BE2C (cell line): ENCODE measurements around the gene SGO1.

Source experiments
- DNase-seq: peaks from one replicate; pipeline ENCODE4 v3.0.0-alpha.2; 2020
- H3K27me3 ChIP-seq: fragments of 250-450 bp; sonication (Bioruptor Pico); 2 replicates; pipeline ENCODE4 v1.5.1; 2020; ENCODE audit warnings: mild to moderate bottlenecking
- H3K36me3 ChIP-seq: fragments of 250-450 bp; sonication (Bioruptor Pico); 2 replicates; pipeline ENCODE4 v1.5.1; 2020; ENCODE audit warnings: mild to moderate bottlenecking
- H3K4me1 ChIP-seq: fragments of 250-450 bp; sonication (Bioruptor Pico); 2 replicates; pipeline ENCODE4 v1.5.1; 2020
- H3K4me3 ChIP-seq: 2 replicates; pipeline ENCODE4 v1.5.1; 2011; ENCODE audit warnings: low read depth, low read length
- H3K9me3 ChIP-seq: fragments of 250-450 bp; sonication (Bioruptor Pico); 2 replicates; pipeline ENCODE4 v1.5.1; 2020
- TF ChIP-seq, protein P1 (sequence below): IDR thresholded peaks from 2 replicates; pipeline ENCODE4 v1.5.1; 2012; ENCODE audit warnings: mild to moderate bottlenecking, low read depth, low read length

The SGO1 gene

DNA sequence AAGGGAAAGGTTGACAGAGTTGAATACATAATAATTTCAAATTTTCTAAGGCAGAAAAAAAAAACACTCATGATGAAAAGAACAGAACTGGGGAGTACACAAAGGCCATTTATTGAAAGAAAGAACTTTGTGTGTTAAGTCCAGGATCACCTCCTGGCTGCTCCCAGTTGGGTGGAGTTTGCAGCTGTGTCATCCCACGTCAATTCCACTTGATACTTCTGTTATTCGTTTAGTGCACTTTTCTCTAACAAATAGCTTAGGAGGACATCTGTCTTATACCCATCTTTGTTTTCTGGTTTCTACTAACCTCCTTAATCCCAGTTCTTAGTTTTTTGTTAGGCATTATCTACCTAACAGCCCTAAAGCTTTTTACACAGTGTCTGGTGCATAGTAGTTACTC lies 44.7 kb downstream of the SGO1 start:
- TF ChIP-seq, protein P1, sequence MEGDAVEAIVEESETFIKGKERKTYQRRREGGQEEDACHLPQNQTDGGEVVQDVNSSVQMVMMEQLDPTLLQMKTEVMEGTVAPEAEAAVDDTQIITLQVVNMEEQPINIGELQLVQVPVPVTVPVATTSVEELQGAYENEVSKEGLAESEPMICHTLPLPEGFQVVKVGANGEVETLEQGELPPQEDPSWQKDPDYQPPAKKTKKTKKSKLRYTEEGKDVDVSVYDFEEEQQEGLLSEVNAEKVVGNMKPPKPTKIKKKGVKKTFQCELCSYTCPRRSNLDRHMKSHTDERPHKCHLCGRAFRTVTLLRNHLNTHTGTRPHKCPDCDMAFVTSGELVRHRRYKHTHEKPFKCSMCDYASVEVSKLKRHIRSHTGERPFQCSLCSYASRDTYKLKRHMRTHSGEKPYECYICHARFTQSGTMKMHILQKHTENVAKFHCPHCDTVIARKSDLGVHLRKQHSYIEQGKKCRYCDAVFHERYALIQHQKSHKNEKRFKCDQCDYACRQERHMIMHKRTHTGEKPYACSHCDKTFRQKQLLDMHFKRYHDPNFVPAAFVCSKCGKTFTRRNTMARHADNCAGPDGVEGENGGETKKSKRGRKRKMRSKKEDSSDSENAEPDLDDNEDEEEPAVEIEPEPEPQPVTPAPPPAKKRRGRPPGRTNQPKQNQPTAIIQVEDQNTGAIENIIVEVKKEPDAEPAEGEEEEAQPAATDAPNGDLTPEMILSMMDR = no peak
- Histone ChIP-seq H3K9me3 (no peaks in the 10 kb centered on the region), H3K4me3 (no peak overlapping the region), H3K27me3 (no peaks in the 10 kb centered on the region), H3K36me3 (no peaks in the 10 kb centered on the region), H3K4me1 (no peaks in the 10 kb centered on the region)
- no peak for DNase-seq

GRCh38 chr3:20140881-20141280 lies 45.1 kb downstream of the SGO1 start:
- no peak for DNase-seq
- Histone ChIP-seq H3K4me3 (no peak overlapping the region), H3K4me1 (no peaks in the 10 kb centered on the region), H3K27me3 (no peaks in the 10 kb centered on the region), H3K36me3 (no peaks in the 10 kb centered on the region), H3K9me3 (no peaks in the 10 kb centered on the region)
- TF ChIP-seq, protein P1 = no peak

DNA sequence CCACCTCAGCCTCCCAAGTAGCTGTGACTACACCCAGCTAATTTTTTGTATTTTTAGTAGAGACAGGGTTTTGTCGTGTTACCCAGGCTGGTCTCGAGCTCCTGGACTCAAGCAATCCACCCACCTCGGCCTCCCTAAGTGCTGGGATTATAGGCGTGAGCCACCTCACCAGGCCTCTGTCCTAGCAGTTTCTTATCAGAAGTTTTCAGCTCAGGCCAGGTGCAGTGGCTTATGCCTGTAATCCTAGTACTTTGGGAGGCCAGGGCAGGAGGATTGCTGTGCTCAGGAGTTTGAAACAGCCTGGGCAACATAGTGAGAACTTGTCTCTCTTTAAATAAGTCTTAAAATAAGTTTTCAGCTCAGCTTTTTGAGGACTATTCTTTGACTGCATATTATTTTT lies 48.4 kb downstream of the SGO1 start:
- H3K27me3 ChIP-seq = no peaks in the 10 kb centered on the region
- DNase-seq = no peak
- TF ChIP-seq, protein P1 = no peak
- no peaks in the 10 kb centered on the region for H3K9me3 ChIP-seq
- H3K4me3 ChIP-seq = no peak overlapping the region
- H3K36me3 ChIP-seq = no peaks in the 10 kb centered on the region
- no peaks in the 10 kb centered on the region for H3K4me1 ChIP-seq

DNA sequence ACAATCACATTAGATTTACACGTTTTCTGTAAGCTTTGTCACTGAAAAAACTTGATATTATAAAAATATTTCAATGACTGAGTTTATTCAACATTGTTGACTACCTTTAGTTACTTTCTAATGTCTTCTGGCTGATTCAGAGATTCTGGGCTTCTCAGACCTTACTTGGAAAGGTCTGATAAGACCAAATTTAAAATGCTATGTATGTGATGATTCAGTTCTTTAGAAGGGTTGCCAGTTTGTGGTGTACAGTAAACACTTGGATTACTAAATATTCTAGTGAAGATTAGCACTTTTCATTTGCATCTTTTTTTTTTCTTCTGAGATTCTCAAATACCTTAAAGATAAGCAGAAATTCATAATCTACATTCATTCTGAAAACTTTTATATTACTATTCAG lies 49.8 kb downstream of the SGO1 start:
- Histone ChIP-seq H3K9me3 (no peaks in the 10 kb centered on the region), H3K36me3 (no peaks in the 10 kb centered on the region), H3K4me3 (no peak overlapping the region), H3K27me3 (no peaks in the 10 kb centered on the region), H3K4me1 (no peaks in the 10 kb centered on the region)
- no peak for DNase-seq
- TF ChIP-seq, protein P1 = no peak

GRCh38 chr3:20130106-20130505 lies 55.9 kb downstream of the SGO1 start:
- TF ChIP-seq, protein P1 = no peak
- no peaks in the 10 kb centered on the region for H3K9me3 ChIP-seq
- DNase-seq = no peak
- no peaks in the 10 kb centered on the region for H3K36me3 ChIP-seq
- H3K4me3 ChIP-seq = no peak overlapping the region
- no peaks in the 10 kb centered on the region for H3K27me3 ChIP-seq
- no peaks in the 10 kb centered on the region for H3K4me1 ChIP-seq

DNA sequence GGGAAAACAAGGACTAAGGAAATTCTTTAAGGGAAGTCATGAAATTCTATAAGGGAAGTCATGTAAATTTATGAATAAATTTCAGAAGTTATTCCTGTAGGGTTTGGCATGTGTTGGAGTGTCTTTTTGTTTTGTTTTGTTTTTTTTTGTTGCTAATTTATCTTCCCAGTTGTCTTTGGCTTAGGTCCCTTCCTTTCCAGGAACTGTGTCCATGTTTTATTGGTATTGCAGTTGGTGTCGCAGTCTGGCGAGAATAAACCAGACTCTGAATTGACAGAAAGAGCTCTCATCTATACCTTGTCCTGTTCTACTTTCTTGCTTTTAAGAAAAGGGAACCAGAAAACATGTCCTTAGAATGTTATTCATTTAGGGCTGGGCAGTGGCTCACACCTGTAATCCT lies 57.6 kb downstream of the SGO1 start:
- no peak overlapping the region for H3K4me3 ChIP-seq
- H3K27me3 ChIP-seq = no peaks in the 10 kb centered on the region
- DNase-seq = no peak
- no peaks in the 10 kb centered on the region for H3K9me3 ChIP-seq
- H3K4me1 ChIP-seq = no peaks in the 10 kb centered on the region
- no peaks in the 10 kb centered on the region for H3K36me3 ChIP-seq
- TF ChIP-seq, protein P1 = no peak
